Measurements from ENCODE around the gene SERINC4.
"Not testable (repeated sequence)": the region's sequence is repeated elsewhere in the genome, so short reads cannot be mapped to it uniquely, and the experiment has no call there.

The SERINC4 gene

DNA sequence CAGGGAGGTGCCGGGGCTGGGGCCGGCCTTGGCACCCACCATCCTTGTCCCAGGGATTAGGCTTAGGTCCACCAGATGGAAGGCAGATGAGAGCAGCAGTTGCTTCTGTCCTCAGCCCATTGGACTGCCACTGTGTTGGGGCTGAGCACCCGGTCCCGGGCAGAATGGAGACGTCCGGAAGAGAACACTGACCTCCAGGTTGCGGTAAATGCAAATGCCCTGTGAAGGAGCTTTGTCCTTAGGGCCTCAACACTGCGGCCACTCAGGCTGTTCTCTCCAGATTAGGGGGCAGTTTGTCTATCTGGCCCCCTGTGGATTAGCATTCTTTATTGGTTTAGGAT lies at the start of gene SERINC4:
SERINC4 (minus strand) TSS at position 276 of the 341 bp plus-strand sequence; CDS start at position 42, 234 bp downstream.
- no peaks in the 10 kb centered on the region for H3K27me3 ChIP-seq (ENCODE audit: insufficient read depth, insufficient read length)
- peak within 1 kb of the TSS; percentile 91 for H3K9ac ChIP-seq (ENCODE audit: insufficient read length, low read depth)
- H3K4me1 ChIP-seq (ENCODE audit: insufficient read depth, insufficient read length) = peaks cover 3% of the 10 kb centered on the region
- H3K9me3 ChIP-seq (ENCODE audit: insufficient read depth, low read length) = no peaks in the 10 kb centered on the region
- TF ChIP-seq YY1 (IDR thresholded peaks at IDR 0.05; ENCODE audit: insufficient read depth, insufficient read length) (no peak), ZNF274 (IDR thresholded peaks at IDR 0.05; ENCODE audit: low read depth, low read length) (no peak), SUZ12 (IDR thresholded peaks at IDR 0.05; ENCODE audit: extremely low read depth, insufficient read depth, insufficient read length) (no peak)
- DNase-seq (ENCODE audit: low read depth, low spot score) = no peak
- H3K36me3 ChIP-seq (ENCODE audit: insufficient read depth, insufficient read length, low read length) = peaks cover 72% of the 10 kb centered on the region
- peak within 1 kb of the TSS; percentile 89 for H3K4me3 ChIP-seq (ENCODE audit: insufficient read length, low read depth)

DNA sequence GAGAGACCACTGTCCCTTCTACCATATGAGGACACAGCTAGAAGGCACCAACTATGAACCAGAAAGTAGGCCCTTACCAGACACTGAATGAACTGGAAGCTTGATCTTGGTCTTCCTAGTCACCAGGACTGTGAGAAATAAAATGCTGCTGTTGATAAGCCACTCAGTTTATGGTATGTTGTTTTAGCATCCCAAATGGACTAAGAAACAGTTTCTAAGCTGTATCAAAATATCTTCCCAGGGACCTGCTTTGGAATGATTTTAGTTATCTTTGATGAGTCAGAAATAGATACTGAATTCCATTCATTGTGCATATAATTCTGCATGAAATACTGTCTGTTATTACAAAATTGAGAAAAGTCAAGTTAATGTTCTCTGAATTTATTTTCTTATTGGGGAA lies 45.4 kb upstream of the SERINC4 start:
- no peak for DNase-seq (ENCODE audit: low read depth, low spot score)
- peaks cover 14% of the 10 kb centered on the region for H3K36me3 ChIP-seq (ENCODE audit: insufficient read depth, insufficient read length, low read length)

DNA sequence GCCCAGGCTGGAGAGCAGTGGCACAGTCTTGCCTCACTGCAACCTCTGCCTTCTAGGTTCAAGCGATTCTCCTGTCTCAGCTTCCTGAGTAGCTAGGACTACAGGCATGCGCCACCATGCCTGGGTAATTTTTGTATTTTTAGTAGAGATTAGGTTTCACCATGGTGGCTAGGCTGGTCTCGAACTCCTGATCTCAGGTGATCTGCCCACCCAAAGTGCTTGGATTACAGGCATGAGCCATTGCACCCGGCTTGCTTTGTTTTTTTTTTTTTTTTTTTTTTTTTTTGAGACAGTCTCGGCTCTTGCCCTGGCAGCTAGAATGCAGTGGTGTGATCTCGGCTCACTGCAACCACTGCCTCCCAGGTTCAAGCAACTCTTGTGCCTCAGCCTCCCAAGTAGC lies 32.5 kb upstream of the SERINC4 start:
- not testable (repeated sequence) for H3K36me3 ChIP-seq (ENCODE audit: insufficient read depth, insufficient read length, low read length); H3K27me3 ChIP-seq (ENCODE audit: insufficient read depth, insufficient read length); H3K9ac ChIP-seq (ENCODE audit: insufficient read length, low read depth); H3K4me1 ChIP-seq (ENCODE audit: insufficient read depth, insufficient read length); DNase-seq (ENCODE audit: low read depth, low spot score); H3K4me3 ChIP-seq (ENCODE audit: insufficient read length, low read depth); H3K9me3 ChIP-seq (ENCODE audit: insufficient read depth, low read length)

More for the DNA sequence above, 45.4 kb upstream of the SERINC4 start:
- TF ChIP-seq ZNF274 (IDR thresholded peaks at IDR 0.05; ENCODE audit: low read depth, low read length) = no peak
- no peak for TF ChIP-seq YY1 (IDR thresholded peaks at IDR 0.05; ENCODE audit: insufficient read depth, insufficient read length)
- no peak for TF ChIP-seq SUZ12 (IDR thresholded peaks at IDR 0.05; ENCODE audit: extremely low read depth, insufficient read depth, insufficient read length)
- no peak overlapping the region for H3K4me3 ChIP-seq (ENCODE audit: insufficient read length, low read depth)
- H3K4me1 ChIP-seq (ENCODE audit: insufficient read depth, insufficient read length) = no peaks in the 10 kb centered on the region
- no peak overlapping the region for H3K9ac ChIP-seq (ENCODE audit: insufficient read length, low read depth)
- H3K27me3 ChIP-seq (ENCODE audit: insufficient read depth, insufficient read length) = no peaks in the 10 kb centered on the region
- no peaks in the 10 kb centered on the region for H3K9me3 ChIP-seq (ENCODE audit: insufficient read depth, low read length)

DNA sequence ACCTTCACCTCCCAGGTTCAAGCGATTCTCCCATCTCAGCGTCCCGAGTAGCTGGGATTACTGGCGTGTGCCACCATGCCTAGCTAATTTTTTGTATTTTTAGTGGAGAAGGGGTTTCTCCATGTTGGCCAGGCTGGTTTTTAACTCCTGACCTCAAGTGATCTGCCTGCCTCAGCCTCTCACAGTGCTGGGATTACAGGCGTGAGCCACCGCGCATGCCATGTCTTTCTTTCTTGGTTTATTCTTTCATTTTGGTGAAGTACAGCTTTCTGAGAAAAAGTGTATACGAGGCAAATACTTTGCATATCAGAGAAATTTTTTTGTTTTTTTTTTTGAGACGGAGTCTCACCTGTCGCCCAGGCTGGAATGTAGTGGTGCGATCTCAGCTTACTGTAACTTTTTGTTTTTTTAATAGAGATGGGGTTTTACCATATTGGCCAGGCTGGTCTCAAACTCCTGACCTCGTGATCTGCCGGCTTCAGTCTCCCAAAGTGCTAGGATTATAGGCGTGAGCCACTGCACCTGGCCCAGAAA lies 31.6 kb upstream of the SERINC4 start:
- not testable (repeated sequence) for DNase-seq (ENCODE audit: low read depth, low spot score); H3K9me3 ChIP-seq (ENCODE audit: insufficient read depth, low read length); H3K4me3 ChIP-seq (ENCODE audit: insufficient read length, low read depth); H3K36me3 ChIP-seq (ENCODE audit: insufficient read depth, insufficient read length, low read length); H3K27me3 ChIP-seq (ENCODE audit: insufficient read depth, insufficient read length); H3K9ac ChIP-seq (ENCODE audit: insufficient read length, low read depth); H3K4me1 ChIP-seq (ENCODE audit: insufficient read depth, insufficient read length)

DNA sequence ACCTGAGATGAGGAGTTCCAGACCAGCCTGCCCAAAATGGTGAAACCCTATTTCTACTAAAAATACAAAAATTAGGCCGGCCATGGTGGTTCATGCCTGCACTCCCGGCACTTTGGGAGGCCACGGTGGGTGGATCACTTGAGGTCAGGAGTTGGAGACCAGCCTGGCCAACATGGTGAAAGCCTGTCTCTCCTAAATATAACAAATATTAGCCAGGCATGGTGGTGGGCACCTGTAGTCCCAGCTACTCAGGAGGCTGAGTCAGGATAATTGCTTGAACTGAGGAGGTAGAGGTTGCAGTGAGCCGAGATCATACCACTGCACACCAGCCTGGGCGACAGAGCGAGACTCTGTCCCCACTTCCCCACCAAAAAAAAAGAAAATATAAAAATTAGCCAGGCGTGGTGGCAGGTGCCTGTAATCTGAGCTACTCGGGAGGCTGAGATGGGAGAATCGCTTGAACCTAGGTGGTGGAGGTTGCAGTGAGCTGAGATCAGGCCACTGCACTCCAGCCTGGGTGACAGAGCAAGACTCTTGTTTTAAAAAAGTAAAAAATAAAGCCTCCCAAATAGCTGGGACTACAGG lies 30.8 kb upstream of the SERINC4 start:
- not testable (repeated sequence) for H3K9me3 ChIP-seq (ENCODE audit: insufficient read depth, low read length); H3K36me3 ChIP-seq (ENCODE audit: insufficient read depth, insufficient read length, low read length); H3K4me3 ChIP-seq (ENCODE audit: insufficient read length, low read depth); H3K4me1 ChIP-seq (ENCODE audit: insufficient read depth, insufficient read length); H3K27me3 ChIP-seq (ENCODE audit: insufficient read depth, insufficient read length); DNase-seq (ENCODE audit: low read depth, low spot score); H3K9ac ChIP-seq (ENCODE audit: insufficient read length, low read depth)

DNA sequence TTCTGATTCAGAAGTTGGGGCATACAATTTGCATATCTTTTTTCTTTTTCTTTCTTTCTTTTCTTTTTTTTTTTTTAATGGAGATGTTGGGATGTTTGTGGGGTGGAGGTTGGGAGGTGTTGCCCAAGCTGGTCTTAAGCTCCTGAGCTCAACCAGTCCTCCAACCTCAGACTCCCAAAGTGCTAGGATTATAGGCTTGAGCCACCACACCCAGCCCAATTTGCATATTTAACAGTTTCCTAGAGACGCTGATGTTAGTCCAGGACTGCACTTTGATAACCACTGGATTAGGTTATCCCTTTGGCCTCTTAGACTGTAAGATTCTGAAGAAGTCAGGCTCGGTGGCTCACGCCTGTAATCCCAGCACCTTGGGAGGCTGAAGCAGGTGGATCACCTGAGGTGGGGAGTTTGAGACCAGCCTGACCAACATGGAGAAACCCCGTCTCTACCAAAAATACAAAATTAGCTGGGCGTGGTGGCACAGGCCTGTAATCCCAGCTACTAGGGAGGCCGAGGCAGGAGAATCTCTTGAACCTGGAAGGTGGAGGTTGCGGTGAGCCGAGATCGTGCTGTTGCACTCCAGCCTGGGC lies 30.0 kb upstream of the SERINC4 start:
- H3K27me3 ChIP-seq (ENCODE audit: insufficient read depth, insufficient read length); H3K4me3 ChIP-seq (ENCODE audit: insufficient read length, low read depth); H3K4me1 ChIP-seq (ENCODE audit: insufficient read depth, insufficient read length); H3K9me3 ChIP-seq (ENCODE audit: insufficient read depth, low read length); H3K9ac ChIP-seq (ENCODE audit: insufficient read length, low read depth); DNase-seq (ENCODE audit: low read depth, low spot score); H3K36me3 ChIP-seq (ENCODE audit: insufficient read depth, insufficient read length, low read length): not testable (repeated sequence)

DNA sequence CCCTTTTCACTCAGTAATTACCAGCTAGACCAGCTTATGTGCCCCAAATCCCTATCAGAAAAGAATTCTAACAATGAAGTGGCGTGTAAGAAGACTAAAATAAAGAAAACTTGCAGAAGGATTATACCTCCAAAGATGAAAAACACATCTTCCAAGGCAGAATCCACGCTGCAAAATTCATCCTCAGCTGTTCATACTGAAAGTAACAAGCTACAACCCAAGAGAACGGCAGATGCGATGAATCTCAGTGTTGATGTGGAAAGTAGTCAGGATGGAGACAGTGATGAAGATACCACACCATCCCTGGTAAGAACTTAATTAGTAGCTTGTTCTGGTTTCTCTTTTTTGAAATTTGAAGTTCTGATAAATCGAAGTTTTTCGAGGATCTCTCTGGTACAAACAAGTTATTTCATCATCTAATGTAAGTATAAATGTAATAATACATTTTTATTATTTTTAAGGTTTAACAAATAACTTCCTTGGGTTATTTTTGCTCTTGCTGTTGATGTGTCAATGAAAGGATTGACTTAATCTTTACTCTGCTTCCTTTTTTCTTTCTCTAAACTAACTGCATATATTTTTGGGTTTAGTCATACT lies 28.1 kb upstream of the SERINC4 start:
- TF ChIP-seq YY1 (IDR thresholded peaks at IDR 0.05; ENCODE audit: insufficient read depth, insufficient read length) (no peak), ZNF274 (IDR thresholded peaks at IDR 0.05; ENCODE audit: low read depth, low read length) (no peak), SUZ12 (IDR thresholded peaks at IDR 0.05; ENCODE audit: extremely low read depth, insufficient read depth, insufficient read length) (no peak)
- H3K4me3 ChIP-seq (ENCODE audit: insufficient read length, low read depth) = no peak overlapping the region
- peaks cover 6% of the 10 kb centered on the region for H3K36me3 ChIP-seq (ENCODE audit: insufficient read depth, insufficient read length, low read length)
- H3K27me3 ChIP-seq (ENCODE audit: insufficient read depth, insufficient read length) = no peaks in the 10 kb centered on the region
- no peak for DNase-seq (ENCODE audit: low read depth, low spot score)
- no peak overlapping the region for H3K9ac ChIP-seq (ENCODE audit: insufficient read length, low read depth)
- H3K9me3 ChIP-seq (ENCODE audit: insufficient read depth, low read length) = peaks cover 9% of the 10 kb centered on the region; the same call in 1 of the 2 replicates
- no peaks in the 10 kb centered on the region for H3K4me1 ChIP-seq (ENCODE audit: insufficient read depth, insufficient read length)
